GM18873 (cell line): Measurements from ENCODE around the gene FUOM.
A peak's percentile ranks its signal among the peaks of the same experiment; 100 is the strongest.
"Not testable (repeated sequence)": the region's sequence is repeated elsewhere in the genome, so short reads cannot be mapped to it uniquely, and the experiment has no call there.

ENCODE experiments used
- ATAC-seq: cut with Tn5 transposase; IDR thresholded peaks from one replicate; pipeline ENCODE4 v1.9.1; 2021; ENCODE audit warnings: mild to moderate bottlenecking, moderate library complexity, moderate number of reproducible peaks; ENCODE audit not compliant: unreplicated experiment, low FRiP score

Gene FUOM

GRCh38 chr10:133388973-133389818 is 31.4 kb upstream of the FUOM start:
- ATAC-seq, result peak; percentile 86

- ATAC-seq, result no peak
These were observed 30.6 kb upstream of the FUOM start for GRCh38 chr10:133388236-133388972.

- ATAC-seq, result not testable (repeated sequence)
These were observed 29.1 kb upstream of the FUOM start for GRCh38 chr10:133386951-133387350.

- no peak for ATAC-seq
These were observed 27.4 kb upstream of the FUOM start for GRCh38 chr10:133385214-133385613.

- ATAC-seq, result no peak
These were observed 26.3 kb upstream of the FUOM start for GRCh38 chr10:133384071-133384470.

GRCh38 chr10:133383551-133383950 is 25.7 kb upstream of the FUOM start:
- no peak for ATAC-seq

GRCh38 chr10:133381036-133381435 is 23.2 kb upstream of the FUOM start:
- ATAC-seq, result no peak

GRCh38 chr10:133379801-133380666 is 22.2 kb upstream of the FUOM start:
- ATAC-seq, result no peak

- ATAC-seq, result peak; percentile 41
These were observed 21.5 kb upstream of the FUOM start, which contains the start of gene PAOX for GRCh38 chr10:133379152-133379800. PAOX (plus strand) TSS chr10:133379262; CDS start chr10:133379317, 55 bp downstream.

- ATAC-seq, result no peak
These were observed 20.7 kb upstream of the FUOM start for GRCh38 chr10:133378251-133379096.

- no peak for ATAC-seq
These were observed 20.0 kb upstream of the FUOM start for GRCh38 chr10:133377818-133378250.

- no peak for ATAC-seq
These were observed 19.4 kb upstream of the FUOM start for GRCh38 chr10:133377025-133377817.

- not testable (repeated sequence) for ATAC-seq
These were observed 18.4 kb upstream of the FUOM start for GRCh38 chr10:133376183-133376582.

GRCh38 chr10:133375357-133376115 is 17.7 kb upstream of the FUOM start:
- ATAC-seq, result no peak

GRCh38 chr10:133373174-133374090 is 15.6 kb upstream of the FUOM start, which contains the start of gene ECHS1:
ECHS1 (minus strand) TSS chr10:133373354; CDS start chr10:133373333, 21 bp downstream.
- peak; percentile 79 for ATAC-seq

GRCh38 chr10:133372507-133372906 is 14.7 kb upstream of the FUOM start:
- no peak for ATAC-seq
